Activated T-cell treated with anti-CD3 and anti-CD28 coated beads for 24 hours (primary cell): ENCODE results near the gene TANGO2.

Experiments
- DNase-seq: peaks from one replicate; pipeline ENCODE4 v3.0.0-alpha.2; 2020; ENCODE audit warnings: low read depth

The TANGO2 gene

DNA sequence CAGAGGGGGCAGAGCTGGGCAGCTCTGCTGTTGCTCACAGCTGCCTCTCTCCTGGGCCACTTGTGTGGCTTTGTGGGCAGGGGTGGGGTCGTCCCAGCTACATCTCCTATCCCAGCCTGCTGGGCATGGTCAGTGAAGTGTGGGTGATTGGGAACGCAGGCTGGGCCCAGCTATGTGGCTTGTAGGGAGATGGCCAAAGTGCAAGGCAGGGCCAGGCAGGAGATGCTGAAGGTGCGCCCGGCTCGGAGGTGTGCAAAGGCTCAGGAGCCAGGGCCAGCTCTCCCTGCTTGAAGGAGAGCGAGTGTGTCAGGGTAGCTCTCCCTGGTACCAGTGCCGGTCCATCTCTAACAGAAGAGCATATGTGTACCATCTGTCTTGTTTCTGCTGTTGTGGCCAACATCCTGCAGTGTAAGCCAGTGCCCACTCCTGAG is 86.6 kb downstream of the TANGO2 start:
- DNase-seq: no peak

DNA sequence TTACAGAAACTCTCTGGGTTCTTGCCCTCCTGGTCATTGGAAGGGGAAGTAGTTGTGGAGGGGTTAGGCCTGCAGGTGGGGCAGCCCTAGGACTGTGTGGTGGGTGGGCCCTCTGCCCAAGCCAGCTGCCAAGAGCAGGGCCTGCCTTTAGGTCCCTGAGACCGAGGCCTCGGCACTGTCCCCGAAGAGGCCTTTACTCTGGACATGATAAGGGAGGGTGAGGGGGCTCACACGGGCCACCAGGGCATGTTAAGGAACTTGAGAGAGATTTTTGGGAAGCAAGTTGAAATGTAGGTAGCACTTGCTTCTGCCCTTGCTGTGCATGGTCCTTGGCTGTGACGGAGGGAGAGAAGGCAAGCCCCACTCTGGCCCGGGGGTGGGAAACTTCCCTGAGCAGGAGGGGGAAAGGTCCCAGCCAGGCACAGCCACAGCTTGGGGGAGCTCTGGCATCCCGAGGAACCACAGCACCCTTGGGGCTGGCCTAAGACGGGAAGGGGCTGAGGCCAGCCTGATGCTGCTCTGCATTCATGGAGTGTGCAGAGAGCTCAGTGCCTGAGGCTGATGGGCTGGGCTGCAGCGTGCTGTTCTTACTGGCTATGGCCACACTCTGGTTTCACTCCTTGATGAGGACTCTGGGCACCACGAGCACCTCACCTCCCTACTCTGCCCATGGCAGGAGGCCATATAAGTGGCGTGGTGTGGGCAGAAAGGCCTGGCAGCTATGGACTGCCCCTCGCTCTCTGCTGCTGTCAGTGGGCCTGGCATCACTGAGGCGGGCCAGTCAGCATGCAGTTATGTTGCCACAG is 87.2 kb downstream of the TANGO2 start:
- no peak for DNase-seq

DNA sequence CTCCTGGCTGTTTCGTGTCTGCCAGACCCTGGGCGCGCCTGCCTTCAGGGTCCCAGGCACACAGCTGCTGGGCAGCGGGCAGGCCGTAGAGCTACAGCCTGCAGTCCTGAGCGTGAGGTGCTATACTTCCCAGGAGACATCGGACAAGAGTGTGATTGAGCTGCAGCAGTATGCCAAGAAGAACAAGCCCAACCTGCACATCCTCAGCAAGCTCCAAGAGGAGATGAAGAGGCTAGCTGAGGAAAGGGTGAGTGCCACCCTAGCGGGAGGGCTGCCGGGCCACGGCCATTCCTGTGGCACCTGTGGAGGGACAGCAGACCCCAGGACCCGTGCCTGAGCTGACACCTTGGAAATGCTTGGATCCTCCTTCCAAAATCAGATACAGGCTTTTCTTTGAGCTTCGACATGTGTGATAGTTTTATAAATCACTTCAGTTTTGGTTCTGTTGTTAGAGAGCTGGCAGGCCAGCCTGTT is 87.9 kb downstream of the TANGO2 start:
- DNase-seq: no peak

DNA sequence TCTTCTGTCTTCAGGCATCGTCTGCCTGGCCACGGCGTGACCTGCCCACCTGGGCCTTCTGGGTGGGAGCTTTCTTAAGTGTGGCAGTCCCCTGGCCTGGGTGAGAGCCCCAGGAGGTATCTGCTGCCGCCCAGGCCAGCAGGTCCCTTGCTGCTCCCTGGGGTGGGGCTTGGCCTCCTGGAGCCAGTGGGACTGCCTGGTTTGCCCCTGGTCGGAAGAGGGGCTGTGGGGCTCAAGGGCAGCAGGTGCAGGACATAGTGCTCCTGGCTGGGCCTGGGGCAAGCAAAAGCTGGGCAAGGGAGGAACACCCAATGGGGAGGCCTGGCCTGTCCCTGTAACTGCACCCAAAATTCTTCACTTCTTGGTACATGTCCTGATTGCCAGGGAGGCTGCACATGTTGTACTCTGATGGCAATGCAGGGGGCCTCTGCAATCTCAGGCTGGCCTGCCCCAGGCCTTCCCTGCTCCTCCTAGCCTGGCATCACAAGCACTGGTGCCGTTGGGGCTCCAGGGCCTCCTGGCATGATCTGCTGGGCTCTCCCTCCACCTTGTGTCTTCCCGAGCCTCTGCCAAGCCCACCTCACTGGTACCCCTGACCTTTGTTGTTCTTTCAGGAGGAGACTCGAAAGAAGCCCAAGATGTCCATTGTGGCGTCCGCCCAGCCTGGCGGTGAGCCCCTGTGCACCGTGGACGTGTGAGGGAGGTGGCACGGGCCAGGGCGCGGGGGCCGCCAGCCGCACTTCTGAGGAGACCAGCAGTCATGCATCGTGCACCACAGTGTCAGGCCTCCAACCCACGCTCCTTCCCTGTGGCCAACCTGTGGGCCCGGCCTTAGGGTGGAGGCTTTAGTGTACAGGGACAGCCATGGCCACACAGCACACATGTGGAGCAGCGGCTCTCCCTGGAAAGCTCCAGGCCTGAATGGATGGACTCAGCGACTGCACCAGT is 88.8 kb downstream of the TANGO2 start:
- no peak for DNase-seq

DNA sequence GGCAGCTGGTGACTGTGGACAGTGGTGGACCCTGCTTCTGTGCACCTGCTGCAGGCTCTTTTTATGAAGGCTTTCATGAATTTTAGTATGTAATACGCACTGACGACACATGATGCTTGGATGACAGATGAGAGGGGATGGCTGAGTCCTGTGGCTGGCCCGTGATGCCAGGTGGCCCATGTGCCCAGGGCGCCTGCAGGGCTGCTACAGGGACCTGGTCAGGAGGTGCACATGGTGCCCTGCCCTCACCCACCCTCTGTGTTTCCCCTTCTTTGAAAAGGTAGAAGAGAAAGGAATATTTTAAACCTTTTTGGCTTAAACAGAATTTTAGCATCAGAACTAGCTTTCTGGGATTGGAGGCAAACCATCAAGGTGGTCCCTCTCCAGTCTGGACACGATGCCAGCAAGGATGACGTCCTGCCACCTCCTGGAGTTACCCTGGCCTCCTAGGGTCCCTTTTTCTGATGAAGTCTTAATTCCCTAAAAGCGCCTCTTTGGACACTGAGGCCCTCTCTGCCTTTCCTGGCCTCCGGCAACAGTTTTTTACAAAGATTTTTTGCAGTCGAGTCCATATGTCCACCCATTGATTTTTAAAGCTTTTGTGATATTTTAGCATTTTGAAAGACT is 89.6 kb downstream of the TANGO2 start:
- no peak for DNase-seq

DNA sequence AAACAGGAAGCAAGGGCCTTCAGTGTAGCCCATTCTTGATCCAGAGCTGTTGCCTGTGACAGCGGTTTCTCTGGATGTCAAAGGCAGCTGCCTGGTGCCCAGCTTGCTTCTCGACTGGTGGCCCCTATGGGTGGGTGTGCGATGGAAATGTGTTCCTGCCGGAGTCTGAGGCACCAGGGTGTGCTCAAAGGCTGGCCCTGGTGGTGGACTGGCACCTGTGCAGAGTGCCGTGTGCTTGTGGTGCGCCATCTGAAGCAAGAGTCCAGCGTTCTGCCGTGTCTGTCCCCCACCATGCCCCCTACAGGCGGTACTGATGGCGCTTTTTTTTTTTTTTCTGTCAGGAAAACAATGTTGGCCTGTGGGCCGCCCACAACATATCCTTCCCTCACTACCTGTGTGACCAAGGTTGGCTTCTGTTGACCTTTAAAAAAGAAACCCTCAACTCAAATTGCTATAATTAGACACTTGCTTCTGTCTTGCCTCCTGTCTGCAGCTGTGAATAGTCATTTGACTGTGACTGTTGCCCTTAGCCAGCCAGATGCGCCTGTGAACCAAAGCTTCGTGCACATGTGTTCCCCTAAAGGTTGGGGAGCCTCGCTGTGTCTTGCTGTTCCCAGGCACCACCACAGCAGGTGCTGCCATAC is 90.3 kb downstream of the TANGO2 start:
- DNase-seq: no peak

DNA sequence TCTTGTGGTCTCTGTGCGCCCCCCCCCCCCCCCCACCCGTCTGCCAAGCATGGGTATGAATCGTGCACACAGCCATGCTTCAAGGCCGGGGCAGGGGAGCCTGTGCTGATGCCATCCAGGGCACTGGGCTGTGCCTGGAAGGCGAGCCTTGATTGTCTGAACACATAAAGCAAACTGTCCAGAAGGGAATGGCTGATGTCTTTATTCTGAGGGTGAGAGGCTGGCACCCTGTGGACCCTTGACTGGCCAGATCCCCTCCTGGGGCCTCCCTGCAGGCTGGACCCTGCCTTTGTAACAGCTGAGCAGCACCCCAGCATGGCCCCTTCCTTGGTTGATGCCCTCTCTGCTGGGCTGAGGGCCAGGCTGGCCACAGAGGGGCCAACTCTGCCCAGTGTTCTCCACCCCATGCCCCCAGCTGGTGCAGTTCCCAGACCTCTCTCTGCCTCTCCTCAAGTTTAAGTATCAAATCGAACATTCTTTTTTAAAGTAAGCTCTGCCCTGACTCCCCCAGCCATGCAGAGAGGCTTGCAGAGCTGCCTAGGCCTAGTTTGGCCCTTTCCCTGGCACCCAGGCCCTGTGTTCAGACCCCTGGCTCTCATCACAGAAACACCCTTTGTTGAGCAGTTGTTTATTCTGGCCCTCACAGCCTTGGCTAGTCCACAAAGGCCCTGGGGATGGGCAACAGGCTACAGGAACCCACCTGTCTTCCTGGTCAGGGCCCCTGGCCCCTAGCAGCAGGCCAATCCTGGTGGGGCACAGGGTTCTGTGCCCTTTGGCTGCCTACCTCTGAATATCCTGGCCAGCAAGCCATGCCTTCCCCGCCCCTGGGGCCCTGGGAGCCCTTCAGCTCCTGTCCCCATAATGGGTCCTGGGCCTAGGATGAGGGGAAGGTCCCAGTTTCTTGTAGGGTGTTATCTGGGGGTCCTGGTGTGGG is 91.0 kb downstream of the TANGO2 start:
- DNase-seq: no peak

DNA sequence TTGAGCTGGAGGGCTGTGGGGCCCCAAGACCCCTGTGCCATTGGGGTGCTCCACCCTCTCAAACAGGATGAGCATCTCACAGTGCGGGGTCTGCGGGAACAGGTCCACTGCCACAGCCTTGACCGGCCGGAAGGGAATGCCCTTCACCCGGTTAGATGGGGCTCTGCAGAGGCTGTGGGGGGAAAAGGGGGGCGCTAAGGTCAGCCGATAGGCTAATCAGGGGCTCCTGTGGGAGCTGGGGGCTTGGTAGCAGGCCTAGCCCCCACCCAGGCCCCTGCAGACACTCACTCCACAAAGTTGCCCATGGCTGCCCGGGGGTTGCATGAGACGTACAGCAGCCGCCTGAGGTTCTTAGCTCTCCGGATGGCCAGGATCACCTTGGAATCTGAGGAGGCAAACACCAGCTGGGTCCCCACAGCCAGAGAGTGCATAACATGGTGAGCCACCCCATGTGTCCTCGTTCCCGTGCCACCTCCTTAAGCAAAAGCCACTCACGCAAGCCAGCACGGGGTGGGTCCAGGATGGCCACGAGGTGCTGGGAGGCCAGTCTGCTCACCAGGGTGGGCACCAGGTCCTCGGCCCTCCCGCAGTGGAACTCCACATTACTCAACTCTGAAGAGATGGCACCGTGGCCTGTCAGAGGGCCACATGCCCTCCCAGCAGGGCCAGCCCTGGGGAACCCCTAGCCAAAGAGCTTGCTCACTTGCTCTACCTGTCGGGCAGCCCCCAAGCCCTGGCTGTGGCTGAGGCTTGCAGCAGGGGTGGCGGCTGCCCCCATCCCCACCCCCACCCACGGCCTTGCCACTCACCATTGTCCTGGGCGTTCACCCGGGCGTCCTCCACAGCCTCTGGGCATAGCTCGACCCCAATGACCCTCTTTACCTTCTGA is 92.0 kb downstream of the TANGO2 start:
- no peak for DNase-seq

DNA sequence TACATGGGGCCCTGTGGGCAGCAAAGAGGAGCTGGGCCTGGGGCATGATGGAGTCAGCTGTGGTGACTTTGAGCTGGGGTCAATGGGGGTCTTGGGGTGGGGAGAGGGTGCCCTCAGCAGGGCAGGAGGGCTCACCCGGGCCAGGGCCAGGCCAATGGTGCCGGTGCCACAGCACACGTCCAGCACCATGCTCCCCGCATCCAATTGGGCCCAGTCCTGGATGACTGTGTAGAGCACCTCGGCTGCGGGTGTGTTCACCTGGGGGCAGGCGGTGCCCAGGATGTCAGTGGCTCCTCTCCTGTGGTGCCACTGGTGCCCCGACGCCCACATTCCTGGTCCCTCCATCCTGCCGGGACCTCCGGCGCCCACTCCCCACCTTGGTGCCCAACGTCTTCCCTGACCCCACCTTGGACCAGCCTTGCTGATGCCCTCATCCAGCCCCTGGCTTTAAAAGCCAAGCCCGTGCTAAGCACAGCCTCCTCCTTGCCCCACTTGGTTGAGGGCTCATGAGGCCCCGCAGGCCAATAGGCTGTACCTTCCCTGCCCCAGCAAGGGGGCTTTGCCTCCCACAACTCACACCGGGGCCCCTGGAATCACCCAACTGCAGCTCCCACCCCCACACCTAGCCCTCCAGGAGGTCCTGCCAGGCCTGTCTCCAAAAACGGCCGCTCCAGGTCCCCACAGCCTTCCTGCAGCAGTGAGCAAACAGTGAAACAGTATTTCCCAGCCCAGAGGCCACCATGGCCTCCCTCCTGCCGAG is 92.8 kb downstream of the TANGO2 start:
- no peak for DNase-seq

DNA sequence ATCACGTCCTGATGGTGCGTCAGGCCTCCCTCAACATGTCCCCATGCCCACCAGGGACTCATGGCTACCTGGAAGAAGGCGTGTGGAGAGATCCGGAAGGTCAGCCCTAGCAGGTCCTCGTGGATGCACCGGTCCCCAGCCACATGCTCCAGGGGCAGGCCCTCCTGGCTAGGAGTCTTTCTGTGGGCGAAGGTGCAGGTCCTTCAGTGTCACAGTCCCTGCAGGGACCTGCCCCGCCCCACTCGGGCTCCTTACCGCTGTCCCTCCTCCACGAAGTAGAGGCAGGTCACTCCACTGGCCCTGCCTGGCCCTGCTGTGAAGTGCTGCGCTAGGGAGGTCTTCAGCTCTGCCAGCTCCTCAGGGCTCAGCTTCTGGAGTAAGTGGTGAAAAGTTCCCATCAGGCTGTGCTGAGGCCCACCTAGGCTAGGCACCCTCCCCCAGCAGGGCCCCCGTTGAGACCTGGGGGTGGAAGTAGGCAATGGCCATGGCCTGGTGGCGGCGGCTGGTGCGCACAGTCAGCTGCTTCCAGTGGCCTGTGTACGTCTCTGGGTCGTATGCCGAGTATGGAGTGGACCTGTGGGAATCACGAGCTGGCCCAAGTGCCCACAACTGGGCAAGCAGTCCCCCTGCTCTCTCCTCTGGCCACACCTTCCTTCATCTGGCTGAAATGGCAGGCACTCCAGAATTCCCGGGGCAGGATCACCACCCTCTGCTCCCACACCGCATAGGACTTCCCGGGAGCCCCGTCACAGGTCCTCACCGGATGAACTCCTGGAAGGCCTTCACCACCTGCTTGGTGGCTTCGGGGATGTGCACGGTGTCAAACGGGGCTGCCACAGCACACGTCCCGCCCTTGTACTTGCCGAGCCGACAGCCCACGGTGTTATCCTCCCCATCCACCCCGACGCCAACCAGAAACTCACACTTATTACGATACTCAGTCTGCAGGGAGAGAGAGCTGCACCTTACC is 93.9 kb downstream of the TANGO2 start:
- DNase-seq: no peak

DNA sequence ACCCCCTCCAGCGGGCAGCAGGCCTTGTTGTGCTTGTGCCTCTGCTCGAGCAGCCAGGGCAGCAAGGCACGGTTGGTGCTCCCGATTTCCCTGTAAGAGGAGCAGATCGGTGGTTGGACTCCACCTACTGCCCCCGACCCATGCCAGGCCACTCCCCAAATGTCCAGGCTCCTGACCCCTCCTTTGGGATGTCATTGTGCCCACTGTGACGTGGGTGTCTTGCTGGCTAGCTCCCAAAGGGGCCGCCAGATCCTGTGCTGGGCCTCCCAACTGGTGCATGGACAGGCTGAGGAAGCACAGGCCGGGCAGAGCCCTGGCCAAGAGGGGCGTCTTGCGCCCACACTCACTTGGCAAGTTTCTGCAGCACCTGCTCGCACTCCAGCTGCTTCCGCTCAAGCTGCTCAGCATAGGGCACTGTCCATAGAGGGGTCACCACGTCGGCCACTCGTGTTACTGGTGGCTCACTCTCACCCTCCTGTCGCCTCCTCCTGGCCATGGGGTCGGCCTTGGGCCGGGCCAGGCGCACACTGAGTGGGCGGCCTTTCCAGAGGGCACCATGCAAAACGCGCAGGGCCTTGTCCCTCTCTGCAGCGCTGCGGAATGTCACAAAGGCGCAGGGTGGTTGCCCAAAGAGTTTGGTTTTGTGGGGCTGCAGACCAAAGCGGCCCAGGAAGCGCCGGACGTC is 94.9 kb downstream of the TANGO2 start, which contains the start of gene RANBP1:
Gene RANBP1, plus strand, starts transcription at position 414 of the 685 bp plus-strand sequence. Its CDS starts 81 bp downstream, at position 495.
- no peak for DNase-seq

DNA sequence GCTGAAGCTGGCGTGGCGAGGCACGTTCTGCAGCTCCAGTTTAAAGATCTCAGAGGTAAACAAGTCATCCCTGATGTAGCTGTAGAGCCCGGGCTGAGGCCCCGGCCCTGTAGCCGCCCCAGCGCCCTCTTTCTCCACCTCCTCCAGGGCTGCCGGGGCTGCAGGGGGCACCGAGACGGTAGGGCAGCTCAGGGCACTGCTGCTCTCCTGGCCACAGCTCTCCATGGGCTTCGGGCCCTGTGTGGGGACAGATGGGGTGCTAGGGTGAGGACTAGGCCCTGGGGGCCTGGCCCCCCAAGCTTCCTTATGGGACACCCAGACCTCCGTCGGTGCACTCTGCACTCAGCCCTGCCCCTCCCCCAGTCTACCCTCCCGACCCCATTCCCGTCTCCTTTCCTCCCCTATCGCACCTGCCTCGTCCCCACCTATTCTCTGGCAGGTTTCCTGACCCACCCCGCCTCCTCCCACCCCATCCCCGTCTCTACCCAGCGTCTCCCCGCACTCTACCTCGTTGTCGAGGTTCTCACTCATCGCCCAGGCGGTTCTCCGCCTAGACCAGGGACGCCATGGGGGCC is 95.6 kb downstream of the TANGO2 start:
- no peak for DNase-seq
